SH-SY5Y (cell line): ENCODE results near the gene CCDC60.

ENCODE experiments used
- GATA2 ChIP-seq: IDR thresholded peaks from 2 replicates; pipeline ENCODE4 v1.6.1; 2011; ENCODE audit warnings: mild to moderate bottlenecking, low read depth, low read length
- GATA3 ChIP-seq: IDR thresholded peaks from 2 replicates; pipeline ENCODE4 v1.6.1; 2011; ENCODE audit warnings: low read depth, mild to moderate bottlenecking, low read length, moderate library complexity

The CCDC60 gene

GRCh38 chr12:119319638-119320037 is 14.9 kb upstream of the CCDC60 start:
- TF ChIP-seq GATA3, result no peak
- TF ChIP-seq GATA2, result no peak

DNA sequence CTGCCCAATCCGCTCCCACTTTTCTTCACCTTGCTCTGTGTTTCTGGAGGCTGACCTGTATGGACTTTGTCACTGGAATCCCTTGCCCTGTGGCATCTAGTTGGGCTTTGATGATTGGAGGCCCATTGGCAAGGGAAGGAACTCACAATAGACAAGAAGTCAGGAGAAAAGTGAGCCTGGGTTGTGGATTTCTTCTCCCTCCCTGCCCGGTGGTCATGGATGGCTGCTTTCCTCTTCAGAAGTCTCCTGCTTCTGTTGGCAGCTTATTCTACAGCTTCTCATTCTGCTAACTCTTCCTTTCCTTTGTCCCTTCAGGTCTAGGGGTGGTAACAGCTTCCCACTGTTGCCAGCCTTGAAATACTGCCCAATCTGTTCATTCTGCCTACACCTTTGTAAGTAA is 13.9 kb upstream of the CCDC60 start:
- no peak for TF ChIP-seq GATA2
- TF ChIP-seq GATA3, result no peak

GRCh38 chr12:119322301-119322723 is 12.2 kb upstream of the CCDC60 start:
- TF ChIP-seq GATA3 (no peak), GATA2 (no peak)

DNA sequence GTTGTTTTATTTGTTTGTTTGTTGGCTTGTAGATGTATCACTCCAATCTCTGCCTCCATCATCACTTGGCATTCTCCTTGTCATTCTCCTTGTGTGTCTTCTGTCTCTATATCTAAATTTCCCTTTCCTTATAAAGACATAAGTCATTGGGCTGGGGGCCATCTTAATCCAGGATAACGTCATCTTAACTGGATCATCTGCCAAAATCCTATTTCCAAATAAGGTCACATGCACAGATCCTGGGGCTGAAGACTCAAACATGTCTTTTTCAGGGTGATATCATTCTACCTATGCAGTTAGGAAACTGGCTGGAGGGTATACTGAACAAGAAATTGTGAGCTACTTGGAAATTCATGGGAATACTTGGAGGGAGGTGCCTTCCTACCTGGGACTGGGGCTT is 8.7 kb upstream of the CCDC60 start:
- TF ChIP-seq GATA2 (no peak), GATA3 (no peak)

DNA sequence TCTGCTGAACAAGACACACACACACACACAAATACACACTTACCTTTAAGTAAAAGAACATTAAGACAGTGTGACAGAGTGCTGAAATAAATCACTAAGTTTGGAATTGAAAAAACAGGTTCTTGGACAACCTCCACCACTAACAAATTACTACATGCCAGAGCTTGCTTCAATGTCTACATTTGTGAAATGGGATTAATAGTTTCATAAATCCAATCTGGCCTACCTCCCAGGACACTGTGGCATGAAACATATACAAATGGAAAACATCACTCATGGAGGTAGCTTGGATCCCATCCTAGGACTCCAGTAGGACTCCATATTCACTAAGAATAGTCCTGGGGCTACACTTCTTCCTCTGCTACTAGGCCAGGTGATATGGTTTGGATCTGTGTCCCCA is 8.2 kb upstream of the CCDC60 start:
- TF ChIP-seq GATA3 (no peak), GATA2 (no peak)

DNA sequence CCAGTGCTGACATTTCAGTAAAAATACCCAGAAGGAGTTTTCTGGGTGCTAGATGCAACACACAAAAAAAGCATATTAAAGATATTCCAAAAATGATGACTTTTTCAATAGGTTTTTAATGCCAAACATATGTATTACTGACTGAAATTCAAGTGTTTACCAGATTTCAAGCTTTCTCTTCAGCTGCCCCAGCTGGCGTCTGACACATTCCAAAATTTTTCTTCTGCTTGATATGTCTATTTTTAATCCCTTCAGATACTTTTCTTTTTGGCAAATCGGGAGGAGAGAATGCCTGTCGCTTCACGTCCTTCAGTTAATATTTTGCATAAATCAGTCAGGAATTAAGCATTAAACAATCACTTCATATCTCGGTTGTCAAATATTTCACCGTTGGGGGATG is 7.1 kb upstream of the CCDC60 start:
- TF ChIP-seq GATA2 (no peak), GATA3 (no peak)

GRCh38 chr12:119328111-119328510 is 6.4 kb upstream of the CCDC60 start:
- TF ChIP-seq GATA3, result no peak
- TF ChIP-seq GATA2, result no peak

DNA sequence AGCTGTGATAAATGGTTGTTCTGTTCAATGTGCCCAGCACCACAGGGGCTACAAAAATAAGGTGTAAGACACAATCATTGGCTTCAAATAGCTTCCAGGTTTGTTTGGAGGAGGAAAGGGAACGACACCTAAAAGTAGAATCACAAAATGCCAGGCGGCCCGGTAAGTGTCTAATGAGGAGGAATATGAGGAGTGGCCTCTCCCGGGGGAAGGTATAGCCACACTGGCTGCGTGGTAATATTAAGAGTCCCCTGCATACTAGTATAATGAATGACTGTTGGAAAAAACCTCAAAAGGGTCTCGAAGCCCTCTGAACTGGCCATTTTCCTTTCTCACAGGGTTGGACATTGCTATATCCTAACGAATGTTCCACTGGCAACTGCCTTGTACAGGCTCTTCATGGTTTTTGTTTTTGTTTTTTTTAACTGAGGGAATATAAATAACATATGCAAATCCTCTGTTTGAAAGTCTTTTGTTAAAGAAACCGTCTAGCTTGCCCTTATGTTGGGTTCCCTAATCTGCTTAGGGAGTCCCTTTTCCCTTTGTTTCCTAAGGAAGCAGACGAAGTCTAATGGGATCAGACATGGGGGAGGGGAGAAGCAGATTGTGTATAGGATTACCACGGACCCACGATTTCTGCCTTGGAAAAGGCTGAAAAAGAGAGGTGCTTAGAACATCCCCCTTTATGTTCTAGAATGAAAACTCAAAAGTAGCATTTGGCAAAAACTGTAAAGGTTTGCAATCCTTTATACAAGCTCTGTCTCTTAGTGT is 4.2 kb downstream of the CCDC60 start:
- TF ChIP-seq GATA2, result no peak
- TF ChIP-seq GATA3, result no peak

DNA sequence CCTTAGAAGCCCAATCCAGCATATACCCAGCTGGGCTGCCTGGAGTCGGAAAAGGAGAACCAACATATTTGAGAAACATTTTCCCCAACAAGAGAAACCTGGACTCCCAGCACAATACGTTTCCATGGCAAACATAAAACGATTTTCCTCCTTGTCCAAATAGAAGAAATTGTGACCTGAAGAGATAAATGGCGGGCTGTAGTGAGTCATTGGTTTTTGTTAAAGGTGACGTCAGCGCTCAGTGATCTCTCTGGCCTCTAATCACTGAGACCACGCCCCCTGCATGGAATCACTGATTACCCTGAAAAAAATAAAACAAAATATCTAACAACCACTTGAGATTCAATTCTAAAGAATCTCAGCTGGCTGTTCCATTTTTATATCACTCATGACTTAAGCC is 6.0 kb downstream of the CCDC60 start:
- no peak for TF ChIP-seq GATA2
- TF ChIP-seq GATA3, result no peak

GRCh38 chr12:119341020-119341419 is 6.5 kb downstream of the CCDC60 start:
- TF ChIP-seq GATA2, result no peak
- no peak for TF ChIP-seq GATA3

- TF ChIP-seq GATA3 (no peak), GATA2 (no peak)
Measured at GRCh38 chr12:119341988-119342387, 7.5 kb downstream of the CCDC60 start.

GRCh38 chr12:119343130-119343529 is 8.6 kb downstream of the CCDC60 start:
- peak; percentile 21; the same call in 1 of the 2 replicates for TF ChIP-seq GATA3
- peak; percentile 77 for TF ChIP-seq GATA2

- TF ChIP-seq GATA2 (peak; percentile 47; the same call in 1 of the 2 replicates), GATA3 (peak; percentile 53)
Measured at GRCh38 chr12:119354172-119354571, 19.6 kb downstream of the CCDC60 start.

- no peak for TF ChIP-seq GATA3
- no peak for TF ChIP-seq GATA2
Measured at GRCh38 chr12:119363037-119363436, 28.5 kb downstream of the CCDC60 start.

DNA sequence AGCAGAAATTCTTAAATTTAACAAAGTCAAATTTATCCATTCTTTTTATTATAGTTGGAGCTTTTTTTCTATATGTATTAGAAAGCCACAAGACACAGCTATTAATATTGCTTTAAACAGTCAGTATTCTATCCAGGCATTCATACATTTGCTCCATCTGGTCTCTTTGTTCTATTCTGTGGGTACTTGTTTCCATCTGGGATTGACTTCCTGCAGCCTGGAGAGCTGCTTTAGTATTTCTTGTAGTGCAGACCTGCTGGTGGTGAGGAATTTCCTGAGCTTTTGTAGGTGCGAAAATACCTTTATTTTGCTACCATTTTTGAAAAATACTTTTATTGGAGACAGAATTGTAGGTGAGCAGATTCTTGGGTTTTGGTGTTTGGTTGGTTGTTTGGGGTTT is 29.0 kb downstream of the CCDC60 start:
- no peak for TF ChIP-seq GATA2
- TF ChIP-seq GATA3, result no peak

DNA sequence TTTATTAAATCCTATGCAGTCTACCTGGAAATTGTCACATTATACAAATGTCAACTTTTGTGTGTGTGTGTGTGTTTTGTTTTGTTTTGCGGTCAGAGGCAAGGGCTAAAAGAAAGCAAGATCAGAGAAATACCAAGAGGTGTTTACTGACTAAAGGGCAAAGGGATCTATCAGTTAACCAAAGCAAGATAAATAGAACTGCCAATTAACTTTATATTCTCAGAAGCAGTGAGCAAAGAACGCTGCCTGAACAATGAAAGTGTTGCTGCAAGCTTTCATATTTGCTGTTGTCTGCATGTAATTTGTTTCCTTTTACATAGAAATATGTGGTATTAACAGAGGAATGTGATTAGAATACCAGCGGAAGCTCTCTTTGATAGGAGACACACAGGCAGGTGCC is 30.9 kb downstream of the CCDC60 start:
- TF ChIP-seq GATA2 (no peak), GATA3 (no peak)

DNA sequence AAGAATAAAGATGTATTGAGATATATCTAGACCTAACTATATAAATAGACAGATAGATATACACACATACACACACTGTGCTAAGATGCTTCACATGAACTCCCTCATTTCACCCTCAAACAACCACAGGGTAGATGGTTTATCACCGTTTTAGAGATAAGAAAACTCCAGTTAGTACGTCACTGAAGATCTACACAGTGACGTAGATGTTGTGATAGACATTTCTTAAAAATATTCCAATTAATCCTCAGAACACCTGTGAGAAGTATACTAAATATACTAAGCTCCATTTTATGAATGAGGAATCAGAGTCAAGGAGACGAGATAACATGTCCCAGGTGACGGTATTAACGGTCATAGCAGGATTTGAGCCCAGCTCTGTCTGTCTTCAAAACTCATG is 31.5 kb downstream of the CCDC60 start:
- no peak for TF ChIP-seq GATA2
